SK-N-SH (cell line): Measurements from ENCODE around the gene RPGRIP1L.

Experiments
- RAD21 ChIP-seq: IDR thresholded peaks from 2 replicates; pipeline ENCODE4 v1.6.1; 2012; ENCODE audit warnings: mild to moderate bottlenecking, low read length
- TCF12 ChIP-seq: IDR thresholded peaks from 2 replicates; pipeline ENCODE4 v1.4.0; 2012
- YY1 ChIP-seq: IDR thresholded peaks from 2 replicates; pipeline ENCODE4 v1.4.0; 2012; ENCODE audit warnings: low read depth, mild to moderate bottlenecking
- TF ChIP-seq, protein P1 (sequence below): fragments of 200-600 bp; sonication (generic); IDR thresholded peaks from 2 replicates; pipeline ENCODE4 v1.6.1; 2017; ENCODE audit warnings: antibody characterized with exemption, mild to moderate bottlenecking, moderate library complexity
- TF ChIP-seq, protein P2 (sequence below): fragments of 150-350 bp; IDR thresholded peaks from 2 replicates; pipeline ENCODE4 v1.6.1; 2016; ENCODE audit warnings: mild to moderate bottlenecking, low read depth, low read length
- TF ChIP-seq, protein P3 (sequence below): fragments of 150-350 bp; IDR thresholded peaks from 2 replicates; pipeline ENCODE4 v1.6.1; 2017; ENCODE audit warnings: antibody characterized with exemption, low read length, low read depth, borderline replicate concordance

DNA sequence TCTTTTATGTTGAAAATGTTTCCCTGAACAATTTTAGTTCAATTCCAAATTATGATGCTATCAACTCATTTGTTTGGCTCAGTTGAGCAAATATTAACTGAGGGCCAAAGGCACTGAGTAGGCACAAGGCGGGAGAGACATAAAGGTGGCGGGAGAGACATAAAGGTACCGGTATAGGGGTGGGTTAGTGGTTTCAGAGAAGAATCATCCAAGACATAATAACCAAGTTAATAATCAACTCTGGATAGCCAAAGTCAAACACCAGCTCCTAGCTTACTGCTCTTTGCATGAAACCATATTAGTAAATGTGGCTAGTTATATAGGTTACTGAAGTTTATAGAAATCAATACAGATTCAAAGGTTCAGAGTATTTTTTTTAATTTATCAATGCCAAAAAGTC is 91.7 kb downstream of the RPGRIP1L start:
- TF ChIP-seq, protein P1, sequence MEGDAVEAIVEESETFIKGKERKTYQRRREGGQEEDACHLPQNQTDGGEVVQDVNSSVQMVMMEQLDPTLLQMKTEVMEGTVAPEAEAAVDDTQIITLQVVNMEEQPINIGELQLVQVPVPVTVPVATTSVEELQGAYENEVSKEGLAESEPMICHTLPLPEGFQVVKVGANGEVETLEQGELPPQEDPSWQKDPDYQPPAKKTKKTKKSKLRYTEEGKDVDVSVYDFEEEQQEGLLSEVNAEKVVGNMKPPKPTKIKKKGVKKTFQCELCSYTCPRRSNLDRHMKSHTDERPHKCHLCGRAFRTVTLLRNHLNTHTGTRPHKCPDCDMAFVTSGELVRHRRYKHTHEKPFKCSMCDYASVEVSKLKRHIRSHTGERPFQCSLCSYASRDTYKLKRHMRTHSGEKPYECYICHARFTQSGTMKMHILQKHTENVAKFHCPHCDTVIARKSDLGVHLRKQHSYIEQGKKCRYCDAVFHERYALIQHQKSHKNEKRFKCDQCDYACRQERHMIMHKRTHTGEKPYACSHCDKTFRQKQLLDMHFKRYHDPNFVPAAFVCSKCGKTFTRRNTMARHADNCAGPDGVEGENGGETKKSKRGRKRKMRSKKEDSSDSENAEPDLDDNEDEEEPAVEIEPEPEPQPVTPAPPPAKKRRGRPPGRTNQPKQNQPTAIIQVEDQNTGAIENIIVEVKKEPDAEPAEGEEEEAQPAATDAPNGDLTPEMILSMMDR = no peak
- TF ChIP-seq, protein P2, sequence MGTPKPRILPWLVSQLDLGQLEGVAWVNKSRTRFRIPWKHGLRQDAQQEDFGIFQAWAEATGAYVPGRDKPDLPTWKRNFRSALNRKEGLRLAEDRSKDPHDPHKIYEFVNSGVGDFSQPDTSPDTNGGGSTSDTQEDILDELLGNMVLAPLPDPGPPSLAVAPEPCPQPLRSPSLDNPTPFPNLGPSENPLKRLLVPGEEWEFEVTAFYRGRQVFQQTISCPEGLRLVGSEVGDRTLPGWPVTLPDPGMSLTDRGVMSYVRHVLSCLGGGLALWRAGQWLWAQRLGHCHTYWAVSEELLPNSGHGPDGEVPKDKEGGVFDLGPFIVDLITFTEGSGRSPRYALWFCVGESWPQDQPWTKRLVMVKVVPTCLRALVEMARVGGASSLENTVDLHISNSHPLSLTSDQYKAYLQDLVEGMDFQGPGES = no peak
- no peak for TF ChIP-seq RAD21
- TF ChIP-seq YY1 = no peak
- TF ChIP-seq TCF12 = no peak
- TF ChIP-seq, protein P3, sequence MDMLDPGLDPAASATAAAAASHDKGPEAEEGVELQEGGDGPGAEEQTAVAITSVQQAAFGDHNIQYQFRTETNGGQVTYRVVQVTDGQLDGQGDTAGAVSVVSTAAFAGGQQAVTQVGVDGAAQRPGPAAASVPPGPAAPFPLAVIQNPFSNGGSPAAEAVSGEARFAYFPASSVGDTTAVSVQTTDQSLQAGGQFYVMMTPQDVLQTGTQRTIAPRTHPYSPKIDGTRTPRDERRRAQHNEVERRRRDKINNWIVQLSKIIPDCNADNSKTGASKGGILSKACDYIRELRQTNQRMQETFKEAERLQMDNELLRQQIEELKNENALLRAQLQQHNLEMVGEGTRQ = no peak
